22Rv1 (cell line): ENCODE data around the gene CYP4V2.
A peak's percentile ranks its signal among the peaks of the same experiment; 100 is the strongest.

Experiments
- ZFX ChIP-seq: fragments of 450-650 bp; IDR thresholded peaks from 2 replicates; pipeline ENCODE4 v1.6.1; 2017; ENCODE audit warnings: antibody characterized with exemption, borderline replicate concordance
- TF ChIP-seq, protein P1 (sequence below): fragments of 450-650 bp; IDR thresholded peaks from 2 replicates; pipeline ENCODE4 v1.5.1; 2017; ENCODE audit warnings: mild to moderate bottlenecking

DNA sequence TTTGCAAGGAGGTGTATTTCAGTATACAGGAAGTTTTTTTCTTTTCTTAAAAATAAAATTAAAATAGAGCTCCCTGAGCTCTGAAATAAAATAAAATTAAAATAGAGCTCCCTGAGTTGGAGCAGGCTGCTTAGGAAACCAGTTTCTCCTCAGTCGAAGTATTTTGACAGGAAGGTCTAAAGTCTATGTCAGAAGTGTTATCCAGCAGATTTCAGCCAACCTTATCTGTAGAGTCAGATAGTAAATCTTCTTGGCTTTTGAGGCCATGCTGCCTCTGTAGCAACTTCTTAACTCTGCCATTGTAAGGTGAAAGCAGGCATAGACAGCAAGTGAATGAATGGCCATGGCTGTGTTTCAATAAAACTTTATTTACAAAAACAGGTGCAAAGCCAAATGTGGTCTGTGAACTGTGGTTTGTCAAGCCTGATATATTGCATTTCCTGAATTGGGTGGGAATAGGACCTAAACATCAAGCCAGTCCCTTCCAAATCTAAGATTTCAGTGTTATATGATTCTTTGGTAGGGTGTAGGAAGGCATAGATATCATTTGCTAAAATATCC lies 26.4 kb downstream of the CYP4V2 start:
- TF ChIP-seq, protein P1, sequence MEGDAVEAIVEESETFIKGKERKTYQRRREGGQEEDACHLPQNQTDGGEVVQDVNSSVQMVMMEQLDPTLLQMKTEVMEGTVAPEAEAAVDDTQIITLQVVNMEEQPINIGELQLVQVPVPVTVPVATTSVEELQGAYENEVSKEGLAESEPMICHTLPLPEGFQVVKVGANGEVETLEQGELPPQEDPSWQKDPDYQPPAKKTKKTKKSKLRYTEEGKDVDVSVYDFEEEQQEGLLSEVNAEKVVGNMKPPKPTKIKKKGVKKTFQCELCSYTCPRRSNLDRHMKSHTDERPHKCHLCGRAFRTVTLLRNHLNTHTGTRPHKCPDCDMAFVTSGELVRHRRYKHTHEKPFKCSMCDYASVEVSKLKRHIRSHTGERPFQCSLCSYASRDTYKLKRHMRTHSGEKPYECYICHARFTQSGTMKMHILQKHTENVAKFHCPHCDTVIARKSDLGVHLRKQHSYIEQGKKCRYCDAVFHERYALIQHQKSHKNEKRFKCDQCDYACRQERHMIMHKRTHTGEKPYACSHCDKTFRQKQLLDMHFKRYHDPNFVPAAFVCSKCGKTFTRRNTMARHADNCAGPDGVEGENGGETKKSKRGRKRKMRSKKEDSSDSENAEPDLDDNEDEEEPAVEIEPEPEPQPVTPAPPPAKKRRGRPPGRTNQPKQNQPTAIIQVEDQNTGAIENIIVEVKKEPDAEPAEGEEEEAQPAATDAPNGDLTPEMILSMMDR, result peak; percentile 6; the same call in 1 of the 2 replicates
- no peak for TF ChIP-seq ZFX
